GM10266 (cell line): ENCODE results near the gene PSD2.

Source experiments
- DNase-seq: peaks from one replicate; pipeline ENCODE4 v3.0.0; 2012; ENCODE audit errors: extremely low spot score
- CTCF ChIP-seq: IDR thresholded peaks from 2 replicates; pipeline ENCODE4 v1.5.1; 2012; ENCODE audit warnings: mild to moderate bottlenecking, low read depth; ENCODE audit not compliant: control insufficient read depth, insufficient read depth; ENCODE audit errors: missing control alignments

Gene PSD2

DNA sequence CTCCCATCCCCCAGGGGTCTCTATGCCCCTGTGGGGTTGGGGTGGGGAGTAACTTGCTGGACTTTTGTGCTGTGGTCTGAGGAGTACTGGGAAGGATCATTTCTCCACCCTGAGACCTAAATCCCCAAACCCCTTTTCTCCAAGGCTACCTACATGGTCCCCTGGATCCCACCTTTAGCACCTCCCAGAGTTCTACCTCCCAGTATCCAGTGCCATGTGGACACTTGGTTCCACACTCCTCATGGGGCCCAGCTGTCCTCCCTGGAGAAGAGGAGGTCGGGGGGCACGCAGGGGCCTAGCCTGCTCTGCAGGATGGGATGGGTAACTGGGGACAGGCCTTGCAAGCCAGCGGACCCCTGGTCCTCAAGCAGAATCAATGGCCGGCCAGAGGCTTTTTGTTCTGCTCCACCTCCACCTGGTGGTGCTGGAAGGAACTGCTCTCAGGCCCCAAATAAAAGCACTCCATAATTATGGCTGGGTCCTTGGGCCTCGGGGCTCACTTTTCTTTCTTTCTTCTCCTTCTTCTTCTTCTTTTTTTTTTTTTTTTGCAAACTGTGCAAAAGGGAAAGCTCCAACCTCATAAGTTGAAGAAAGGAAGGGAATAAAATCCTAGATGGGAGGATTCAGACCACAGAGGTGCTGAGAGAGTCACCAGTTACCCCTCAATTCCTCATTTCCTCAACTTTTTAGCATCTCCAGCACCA is 68.4 kb downstream of the PSD2 start:
- TF ChIP-seq CTCF = peak; percentile 78
- DNase-seq = peak; percentile 76

DNA sequence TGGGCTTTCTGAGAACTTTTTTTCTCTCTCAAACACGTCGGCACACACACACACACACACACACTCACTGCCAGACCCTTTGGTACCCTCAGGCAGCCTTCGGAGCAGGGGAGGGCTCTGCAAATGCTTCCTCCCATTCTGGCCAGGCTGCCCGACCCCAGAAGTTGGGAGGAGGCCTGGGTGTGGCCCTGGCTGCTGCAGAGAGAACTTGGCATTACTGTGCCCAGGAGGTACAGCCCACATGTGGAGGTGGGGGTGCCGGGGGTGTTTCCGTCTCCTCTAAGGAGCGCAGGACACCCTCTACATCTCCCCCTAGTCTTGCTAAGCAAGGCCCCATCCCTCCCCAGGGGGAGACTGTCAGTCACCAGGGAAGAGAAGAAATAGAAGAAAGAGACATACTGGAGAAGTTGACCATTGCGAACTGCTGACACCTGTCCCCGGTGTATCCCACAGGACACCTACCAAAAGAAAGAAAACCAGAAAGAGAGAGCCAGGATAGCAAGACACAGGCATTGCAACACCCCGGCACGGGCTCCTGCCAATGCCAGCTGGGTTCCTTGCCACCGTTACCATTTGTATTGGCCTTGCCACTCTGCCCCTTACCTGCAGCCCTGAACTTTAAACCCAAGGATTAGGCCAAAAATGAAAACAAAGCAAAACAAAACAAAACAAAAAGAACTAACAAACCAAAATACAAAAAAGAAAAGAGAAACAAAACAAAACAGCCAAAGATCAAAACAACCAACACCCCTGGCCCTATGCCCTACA is 69.3 kb downstream of the PSD2 start:
- DNase-seq = no peak
- no peak for TF ChIP-seq CTCF

DNA sequence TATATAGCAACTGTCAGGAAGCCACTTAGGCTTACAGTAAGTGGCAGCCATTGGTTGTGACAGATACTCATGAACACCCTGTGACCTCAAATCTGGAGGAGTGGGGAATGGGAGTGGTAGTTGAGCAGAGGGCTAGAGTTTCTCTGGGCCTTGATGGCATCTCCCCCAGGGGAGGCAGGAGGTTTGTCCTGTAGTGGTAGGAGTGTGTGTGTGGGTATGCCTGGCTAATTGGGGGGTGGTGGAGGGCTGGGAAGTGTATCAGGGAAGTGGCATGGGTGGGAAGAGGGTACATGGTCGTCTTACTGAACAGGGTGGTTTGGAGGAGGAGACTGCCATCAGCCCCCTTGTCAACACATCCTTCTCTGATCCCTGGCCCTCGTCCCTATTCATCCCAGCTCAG is 71.5 kb downstream of the PSD2 start:
- DNase-seq = no peak
- no peak for TF ChIP-seq CTCF

- DNase-seq = no peak
- no peak for TF ChIP-seq CTCF
These were observed 72.0 kb downstream of the PSD2 start for GRCh38 chr5:139867581-139867980.

DNA sequence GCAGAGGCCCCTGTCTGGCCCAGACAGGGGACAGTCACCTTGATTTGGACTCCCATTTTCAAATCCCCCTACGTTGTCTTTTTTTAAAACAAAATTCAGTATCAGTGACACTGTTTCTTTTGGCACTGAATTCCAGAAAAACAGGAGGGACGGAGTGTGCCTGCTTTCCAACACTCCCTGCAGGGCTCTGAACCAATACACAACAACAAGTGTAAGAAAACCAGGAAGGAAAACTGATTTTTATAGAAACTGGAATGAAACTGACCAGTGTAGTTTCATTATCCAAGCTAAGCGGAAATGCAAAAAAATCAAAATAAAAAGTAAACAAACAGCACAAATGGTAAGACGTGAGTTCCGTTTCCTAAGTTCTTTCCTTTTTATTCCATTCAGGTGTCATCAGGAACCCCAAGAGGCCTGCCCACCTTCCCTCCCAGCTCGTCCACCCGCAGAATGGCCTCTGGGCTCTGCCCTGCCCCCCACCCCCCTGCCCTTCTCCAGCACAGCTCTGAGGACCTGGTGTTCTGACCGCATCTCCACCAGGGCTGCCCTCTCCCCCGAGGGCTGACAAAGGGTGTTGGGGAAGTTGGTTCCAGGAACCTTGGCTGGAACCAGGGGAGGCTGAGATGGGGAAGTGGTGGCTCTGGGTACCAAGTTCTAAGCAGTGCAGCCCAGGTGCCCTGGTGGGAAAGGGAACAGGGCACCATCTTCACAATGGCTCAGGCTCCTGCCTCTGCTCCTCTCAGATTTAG is 73.6 kb downstream of the PSD2 start:
- TF ChIP-seq CTCF = no peak
- no peak for DNase-seq

- no peak for TF ChIP-seq CTCF
- no peak for DNase-seq
These were observed 75.1 kb downstream of the PSD2 start for GRCh38 chr5:139870677-139871076.
